RWPE2 (cell line): ENCODE results near the gene KCNAB1.

Source experiments
- ATAC-seq: fragments of 200-7000 bp; cut with Tn5 transposase; 3 replicates; pipeline ENCODE4 v1.9.1; 2021; ENCODE audit warnings: low read depth
- DNase-seq: peaks from one replicate; pipeline ENCODE4 v3.0.0-alpha.2; 2020; ENCODE audit warnings: low spot score
- H3K27ac ChIP-seq: fragments of 450-650 bp; 2 replicates; pipeline ENCODE4 v1.5.1; 2017; ENCODE audit warnings: mild to moderate bottlenecking; ENCODE audit not compliant: poor library complexity, severe bottlenecking
- H3K27me3 ChIP-seq: fragments of 250-450 bp; sonication (Bioruptor Pico); 2 replicates; pipeline ENCODE4 v1.5.1; 2021; ENCODE audit warnings: mild to moderate bottlenecking, moderate library complexity; ENCODE audit not compliant: insufficient read depth, poor library complexity, severe bottlenecking
- H3K36me3 ChIP-seq: fragments of 250-450 bp; sonication (Bioruptor Pico); 2 replicates; pipeline ENCODE4 v1.5.1; 2020; ENCODE audit warnings: low read depth, mild to moderate bottlenecking, moderate library complexity
- H3K4me1 ChIP-seq: fragments of 250-450 bp; sonication (Bioruptor Pico); 2 replicates; pipeline ENCODE4 v1.5.1; 2021; ENCODE audit warnings: mild to moderate bottlenecking, moderate library complexity; ENCODE audit not compliant: insufficient read depth, poor library complexity, severe bottlenecking
- H3K4me3 ChIP-seq: fragments of 250-450 bp; sonication (Bioruptor Pico); 2 replicates; pipeline ENCODE4 v1.5.1; 2021; ENCODE audit warnings: mild to moderate bottlenecking, moderate library complexity; ENCODE audit not compliant: severe bottlenecking
- H3K9me3 ChIP-seq: fragments of 250-450 bp; sonication (Bioruptor Pico); 2 replicates; pipeline ENCODE4 v1.5.1; 2021; ENCODE audit warnings: mild to moderate bottlenecking, moderate library complexity; ENCODE audit not compliant: severe bottlenecking
- CTCF ChIP-seq: fragments of 450-650 bp; IDR thresholded peaks from one replicate; pipeline ENCODE4 v1.5.1; 2017; ENCODE audit warnings: mild to moderate bottlenecking, moderate library complexity; ENCODE audit not compliant: poor library complexity, severe bottlenecking

Gene KCNAB1

GRCh38 chr3:156298014-156298413 is 177.6 kb downstream of the KCNAB1 start:
- peaks cover 16% of the 10 kb centered on the region for H3K27me3 ChIP-seq
- H3K36me3 ChIP-seq: no peaks in the 10 kb centered on the region
- H3K4me1 ChIP-seq: no peaks in the 10 kb centered on the region
- ATAC-seq (no peak), DNase-seq (no peak)
- no peak overlapping the region for H3K4me3 ChIP-seq
- no peak overlapping the region for H3K27ac ChIP-seq
- H3K9me3 ChIP-seq: no peaks in the 10 kb centered on the region
- no peak for TF ChIP-seq CTCF

DNA sequence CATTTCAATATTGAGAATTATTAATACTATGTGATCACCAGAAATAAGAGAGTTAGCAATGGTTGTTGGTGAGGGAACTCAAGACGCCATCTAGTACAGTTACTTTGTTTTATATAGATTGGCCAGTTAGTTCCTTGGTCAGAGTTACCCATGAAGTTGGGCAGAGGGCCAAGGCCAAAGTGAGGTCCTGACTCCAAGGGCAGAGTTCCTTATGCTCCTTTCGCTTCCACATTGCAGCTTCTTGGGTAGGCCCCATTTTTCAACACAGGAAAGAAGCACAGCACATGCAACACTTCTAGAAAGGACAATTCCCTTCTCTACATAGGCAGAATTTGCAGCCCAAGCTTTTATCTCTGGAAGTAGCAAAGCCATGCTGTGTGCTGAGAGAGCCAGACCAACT is 178.6 kb downstream of the KCNAB1 start:
- ATAC-seq (no peak), DNase-seq (no peak)
- Histone ChIP-seq H3K27me3 (peaks cover 6% of the 10 kb centered on the region), H3K4me3 (no peak overlapping the region), H3K27ac (no peak overlapping the region), H3K36me3 (no peaks in the 10 kb centered on the region), H3K9me3 (no peaks in the 10 kb centered on the region), H3K4me1 (no peaks in the 10 kb centered on the region)
- no peak for TF ChIP-seq CTCF

- Histone ChIP-seq H3K36me3 (no peaks in the 10 kb centered on the region), H3K9me3 (no peaks in the 10 kb centered on the region), H3K27ac (no peak overlapping the region), H3K4me3 (no peak overlapping the region), H3K27me3 (peaks cover under 1% of the 10 kb centered on the region), H3K4me1 (no peaks in the 10 kb centered on the region)
- ATAC-seq (no peak), DNase-seq (no peak)
- no peak for TF ChIP-seq CTCF
These were observed 179.2 kb downstream of the KCNAB1 start for GRCh38 chr3:156299569-156299968.

DNA sequence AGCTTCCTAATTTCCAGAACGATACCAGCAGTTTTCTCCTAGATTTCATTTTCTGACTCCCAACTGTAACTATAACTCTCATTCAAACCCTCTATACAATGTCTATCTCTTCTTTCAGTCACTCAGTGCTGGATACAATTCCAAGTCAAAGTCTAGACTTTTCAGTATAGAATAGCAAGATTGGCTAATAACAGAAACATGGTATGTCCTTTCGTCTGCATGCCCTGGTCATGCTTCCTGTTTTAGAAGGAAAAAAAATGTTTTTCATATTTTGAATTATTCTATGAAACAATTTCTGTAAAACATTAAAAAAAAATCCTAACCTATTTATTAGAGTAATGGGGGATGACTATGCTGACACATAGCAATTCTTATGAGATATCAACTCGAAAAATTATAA is 180.0 kb downstream of the KCNAB1 start:
- TF ChIP-seq CTCF: no peak
- Histone ChIP-seq H3K9me3 (no peaks in the 10 kb centered on the region), H3K4me1 (no peaks in the 10 kb centered on the region), H3K4me3 (no peak overlapping the region), H3K27ac (no peak overlapping the region), H3K27me3 (no peaks in the 10 kb centered on the region), H3K36me3 (no peaks in the 10 kb centered on the region)
- ATAC-seq (no peak), DNase-seq (no peak)

DNA sequence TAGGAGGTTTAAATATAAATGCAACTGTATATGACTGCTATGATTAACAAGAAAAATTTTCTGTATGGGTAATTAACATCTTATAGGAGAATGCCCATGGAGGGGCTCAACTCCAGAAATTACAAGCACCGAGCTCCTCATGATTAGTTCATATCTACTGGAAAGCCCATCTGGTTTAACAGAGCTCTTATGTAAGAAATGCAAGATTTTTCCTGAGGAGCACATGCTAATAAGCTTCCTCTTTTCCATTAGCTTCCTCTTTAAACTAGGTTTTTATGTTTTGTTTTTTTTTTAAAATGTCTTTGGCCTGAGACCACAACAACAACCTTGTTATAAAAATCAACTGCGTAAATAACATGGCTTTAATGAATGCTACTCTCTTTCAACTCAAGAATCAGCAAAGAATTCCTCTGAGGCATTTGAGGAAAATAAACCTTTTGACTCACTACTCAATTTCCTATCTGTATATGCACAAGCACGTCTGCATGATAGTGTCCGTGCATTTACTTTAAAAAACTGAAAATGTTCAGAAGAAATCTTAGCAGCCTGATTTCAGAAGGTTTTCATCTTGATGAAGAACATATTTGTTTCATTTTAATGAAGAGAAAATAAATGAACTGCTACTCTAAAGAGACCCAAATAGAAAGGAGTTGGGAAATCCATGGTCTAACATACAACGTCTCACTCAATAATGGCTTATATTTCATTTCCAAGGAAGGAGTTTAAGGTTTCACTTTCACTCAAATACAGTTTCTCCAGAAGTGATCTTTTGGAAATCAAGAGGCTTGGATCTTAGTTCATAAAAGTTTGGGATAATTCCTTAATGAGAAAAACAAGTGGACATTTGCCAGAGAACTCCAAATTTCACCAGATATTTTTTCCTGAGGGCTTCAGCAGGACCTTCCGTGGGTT is 180.8 kb downstream of the KCNAB1 start:
- no peaks in the 10 kb centered on the region for H3K27me3 ChIP-seq
- H3K9me3 ChIP-seq: no peaks in the 10 kb centered on the region
- TF ChIP-seq CTCF: no peak
- ATAC-seq (no peak), DNase-seq (no peak)
- H3K27ac ChIP-seq: no peak overlapping the region
- H3K4me1 ChIP-seq: no peaks in the 10 kb centered on the region
- no peak overlapping the region for H3K4me3 ChIP-seq
- H3K36me3 ChIP-seq: no peaks in the 10 kb centered on the region
